HFF-Myc (cell line): ENCODE data around the gene CIITA.

Source experiments
- DNase-seq: peaks from one replicate; pipeline ENCODE4 v3.0.0-alpha.2; 2011; ENCODE audit warnings: low read depth; ENCODE audit errors: extremely low read depth
- H3K4me3 ChIP-seq: replicated peaks from 2 replicates; pipeline ENCODE4 v1.5.1; 2011; ENCODE audit warnings: low read depth, mild to moderate bottlenecking, control low read depth, low read length
- TF ChIP-seq, protein P1 (sequence below): IDR thresholded peaks from 2 replicates; pipeline ENCODE4 v1.5.1; 2012; ENCODE audit warnings: mild to moderate bottlenecking, low read depth, low read length, control low read depth; ENCODE audit errors: missing control alignments

The CIITA gene

DNA sequence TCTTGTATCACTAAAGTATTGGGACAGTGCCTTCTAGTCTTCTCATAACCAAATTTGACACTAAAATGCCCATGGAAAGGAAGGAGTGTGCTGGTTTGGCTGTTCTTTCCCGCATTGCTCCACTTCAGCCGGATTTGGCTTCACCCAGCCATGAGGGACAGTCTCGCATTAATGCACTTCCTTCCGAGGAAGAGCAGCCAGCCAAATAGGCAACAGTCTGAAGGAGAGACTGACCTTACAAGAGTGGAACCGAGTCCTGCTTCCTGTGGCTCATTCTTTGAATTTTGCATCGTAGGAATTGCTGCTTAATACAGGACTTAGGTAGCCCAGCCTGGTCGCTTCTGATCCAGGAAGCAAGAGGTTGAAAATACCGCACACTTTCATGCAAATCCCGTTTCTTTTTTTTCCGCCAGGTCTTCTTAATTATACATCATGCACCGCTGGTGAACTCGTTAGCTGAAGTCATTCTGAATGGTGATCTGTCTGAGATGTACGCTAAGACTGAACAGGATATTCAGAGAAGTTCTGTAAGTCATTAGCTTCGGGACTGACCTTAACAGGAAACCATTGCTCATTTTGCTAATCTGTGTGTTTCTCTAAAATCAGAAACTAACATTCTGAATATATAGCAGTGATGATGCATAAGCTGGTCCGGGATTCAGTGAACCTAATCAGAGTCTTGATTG lies 105.6 kb downstream of the CIITA start:
- TF ChIP-seq, protein P1, sequence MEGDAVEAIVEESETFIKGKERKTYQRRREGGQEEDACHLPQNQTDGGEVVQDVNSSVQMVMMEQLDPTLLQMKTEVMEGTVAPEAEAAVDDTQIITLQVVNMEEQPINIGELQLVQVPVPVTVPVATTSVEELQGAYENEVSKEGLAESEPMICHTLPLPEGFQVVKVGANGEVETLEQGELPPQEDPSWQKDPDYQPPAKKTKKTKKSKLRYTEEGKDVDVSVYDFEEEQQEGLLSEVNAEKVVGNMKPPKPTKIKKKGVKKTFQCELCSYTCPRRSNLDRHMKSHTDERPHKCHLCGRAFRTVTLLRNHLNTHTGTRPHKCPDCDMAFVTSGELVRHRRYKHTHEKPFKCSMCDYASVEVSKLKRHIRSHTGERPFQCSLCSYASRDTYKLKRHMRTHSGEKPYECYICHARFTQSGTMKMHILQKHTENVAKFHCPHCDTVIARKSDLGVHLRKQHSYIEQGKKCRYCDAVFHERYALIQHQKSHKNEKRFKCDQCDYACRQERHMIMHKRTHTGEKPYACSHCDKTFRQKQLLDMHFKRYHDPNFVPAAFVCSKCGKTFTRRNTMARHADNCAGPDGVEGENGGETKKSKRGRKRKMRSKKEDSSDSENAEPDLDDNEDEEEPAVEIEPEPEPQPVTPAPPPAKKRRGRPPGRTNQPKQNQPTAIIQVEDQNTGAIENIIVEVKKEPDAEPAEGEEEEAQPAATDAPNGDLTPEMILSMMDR: no peak
- no peak for DNase-seq
- H3K4me3 ChIP-seq: no peak overlapping the region

DNA sequence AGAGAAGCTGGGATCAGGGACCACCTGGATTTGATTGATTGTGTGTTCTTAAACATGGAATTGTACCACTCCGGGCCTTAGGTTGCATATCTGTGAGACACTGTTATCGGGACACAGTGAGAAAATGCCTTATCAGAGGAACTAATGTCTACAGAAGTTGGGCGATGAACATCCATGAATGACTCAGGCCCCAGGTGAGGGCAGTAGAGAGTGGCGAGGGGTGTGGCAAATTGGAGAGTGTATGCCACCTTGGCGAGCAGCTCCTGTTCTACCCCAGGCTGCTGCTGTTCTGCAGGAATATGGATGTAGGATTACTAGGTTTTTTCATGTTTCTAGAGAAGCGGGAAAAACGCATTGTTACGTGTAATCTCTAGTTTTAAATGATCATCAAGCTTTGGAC lies 106.2 kb downstream of the CIITA start:
- TF ChIP-seq, protein P1: no peak
- DNase-seq: no peak
- no peak overlapping the region for H3K4me3 ChIP-seq

DNA sequence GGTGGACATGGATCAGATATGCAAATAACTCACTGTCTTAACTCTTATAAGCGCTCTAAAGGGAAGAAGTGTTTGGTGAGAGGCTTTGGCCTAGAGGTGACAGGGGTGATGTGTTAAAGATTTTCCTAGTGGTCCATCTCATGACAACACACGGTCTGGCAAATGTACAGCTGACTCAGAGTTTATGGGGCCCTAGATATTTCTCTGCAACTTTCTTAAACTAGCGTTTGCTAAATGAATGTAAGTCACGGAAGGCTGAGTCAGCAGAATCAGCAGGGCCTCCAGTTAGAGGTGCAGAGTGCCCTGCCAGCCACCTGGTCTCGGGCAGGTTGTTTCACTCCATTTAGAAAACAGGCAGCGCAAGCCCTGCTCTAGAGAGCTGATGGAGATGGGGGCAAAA lies 107.5 kb downstream of the CIITA start:
- H3K4me3 ChIP-seq: no peak overlapping the region
- DNase-seq: no peak
- TF ChIP-seq, protein P1: no peak
